HG03280 (cell line): ENCODE results near the gene PHRF1.

Experiments
- ATAC-seq: cut with Tn5 transposase; IDR thresholded peaks from one replicate; pipeline ENCODE4 v1.9.1; 2021; ENCODE audit warnings: mild to moderate bottlenecking, moderate library complexity; ENCODE audit not compliant: unreplicated experiment

Gene PHRF1

GRCh38 chr11:537622-538430 lies 38.4 kb upstream of the PHRF1 start:
- peak; percentile 0 for ATAC-seq

GRCh38 chr11:538431-539051 lies 37.7 kb upstream of the PHRF1 start:
- no peak for ATAC-seq

- ATAC-seq = no peak
Observed at GRCh38 chr11:539971-540481, 36.2 kb upstream of the PHRF1 start.

GRCh38 chr11:540583-541432 lies 35.5 kb upstream of the PHRF1 start:
- ATAC-seq = no peak

- ATAC-seq = no peak
Observed at GRCh38 chr11:541433-541885, 34.8 kb upstream of the PHRF1 start.

- ATAC-seq = no peak
Observed at GRCh38 chr11:544817-545166, 31.5 kb upstream of the PHRF1 start.

- no peak for ATAC-seq
Observed at GRCh38 chr11:545171-545570, 31.1 kb upstream of the PHRF1 start.

GRCh38 chr11:548700-549603 lies 27.3 kb upstream of the PHRF1 start:
- ATAC-seq = no peak

- no peak for ATAC-seq
Observed at GRCh38 chr11:550021-550745, 26.1 kb upstream of the PHRF1 start.

GRCh38 chr11:550746-551085 lies 25.6 kb upstream of the PHRF1 start:
- ATAC-seq = no peak

GRCh38 chr11:551131-551530 lies 25.1 kb upstream of the PHRF1 start:
- ATAC-seq = no peak

- no peak for ATAC-seq
Observed at GRCh38 chr11:551596-551995, 24.7 kb upstream of the PHRF1 start.

- ATAC-seq = no peak
Observed at GRCh38 chr11:553083-553987, 22.9 kb upstream of the PHRF1 start.

GRCh38 chr11:553988-554340 lies 22.3 kb upstream of the PHRF1 start:
- ATAC-seq = no peak

GRCh38 chr11:554428-555226 lies 21.6 kb upstream of the PHRF1 start:
- peak; percentile 57 for ATAC-seq

GRCh38 chr11:555227-555779 lies 21.0 kb upstream of the PHRF1 start:
- ATAC-seq = no peak

GRCh38 chr11:555780-556661 lies 20.2 kb upstream of the PHRF1 start:
- no peak for ATAC-seq
